HCT116 (cell line): ENCODE data around the gene DLG2.

Source experiments
- POLR2A ChIP-seq: IDR thresholded peaks from 2 replicates; pipeline ENCODE4 v1.7.0; 2011; ENCODE audit warnings: borderline replicate concordance; ENCODE audit not compliant: insufficient read depth, insufficient read length; ENCODE audit errors: extremely low read depth
- RAD21 ChIP-seq: IDR thresholded peaks from 2 replicates; pipeline ENCODE4 v1.6.1; 2012; ENCODE audit warnings: low read depth, mild to moderate bottlenecking
- REST ChIP-seq: IDR thresholded peaks from 2 replicates; pipeline ENCODE4 v1.6.1; 2012; ENCODE audit warnings: low read depth
- ZFX ChIP-seq: fragments of 450-650 bp; IDR thresholded peaks from 2 replicates; pipeline ENCODE4 v1.6.1; 2017

GRCh38 chr11:83852012-83852411 lies 1775.1 kb downstream of the DLG2 start:
- TF ChIP-seq POLR2A (no peak), REST (no peak), ZFX (no peak), RAD21 (no peak)
